Activated effector memory CD4-positive, alpha-beta T cell treated with Interleukin-2 at 50 U/mL for 16 hours (primary cell): Measurements from ENCODE around the gene BCAT1.
"Not testable (repeated sequence)": the region's sequence is repeated elsewhere in the genome, so short reads cannot be mapped to it uniquely, and the experiment has no call there.

Experiments used
- DNase-seq: peaks from one replicate; pipeline ENCODE4 v3.0.0-alpha.2; 2020

BCAT1 gene

GRCh38 chr12:24851341-24851740 lies 97.6 kb downstream of the BCAT1 start:
- no peak for DNase-seq

GRCh38 chr12:24850496-24850895 lies 98.4 kb downstream of the BCAT1 start:
- no peak for DNase-seq

GRCh38 chr12:24848941-24849477 lies 99.9 kb downstream of the BCAT1 start:
- no peak for DNase-seq

- no peak for DNase-seq
Measured at GRCh38 chr12:24846689-24847088, 102.2 kb downstream of the BCAT1 start.

GRCh38 chr12:24845615-24846014 lies 103.3 kb downstream of the BCAT1 start:
- DNase-seq: no peak

GRCh38 chr12:24840046-24840800 lies 108.7 kb downstream of the BCAT1 start:
- DNase-seq: no peak

GRCh38 chr12:24839268-24839791 lies 109.6 kb downstream of the BCAT1 start:
- DNase-seq: no peak

- no peak for DNase-seq
Measured at GRCh38 chr12:24838531-24838950, 110.4 kb downstream of the BCAT1 start.

GRCh38 chr12:24835377-24835776 lies 113.5 kb downstream of the BCAT1 start:
- no peak for DNase-seq

- no peak for DNase-seq
Measured at GRCh38 chr12:24833513-24833912, 115.4 kb downstream of the BCAT1 start.

GRCh38 chr12:24823808-24824515 lies 124.9 kb downstream of the BCAT1 start:
- DNase-seq: no peak

GRCh38 chr12:24822121-24822899 lies 126.6 kb downstream of the BCAT1 start:
- no peak for DNase-seq

- no peak for DNase-seq
Measured at GRCh38 chr12:24821691-24822090, 127.2 kb downstream of the BCAT1 start.

- no peak for DNase-seq
Measured at GRCh38 chr12:24820872-24821271, 128.0 kb downstream of the BCAT1 start.

- DNase-seq: no peak
Measured at GRCh38 chr12:24818351-24818750, 130.6 kb downstream of the BCAT1 start.

- no peak for DNase-seq
Measured at GRCh38 chr12:24815114-24815423, 133.8 kb downstream of the BCAT1 start.

GRCh38 chr12:24814379-24815113 lies 134.4 kb downstream of the BCAT1 start:
- DNase-seq: no peak

GRCh38 chr12:24810378-24810777 lies 138.5 kb downstream of the BCAT1 start:
- no peak for DNase-seq

- not testable (repeated sequence) for DNase-seq
Measured at GRCh38 chr12:24809306-24809705, 139.6 kb downstream of the BCAT1 start.

GRCh38 chr12:24808651-24809050 lies 140.2 kb downstream of the BCAT1 start:
- no peak for DNase-seq

GRCh38 chr12:24806386-24806785 lies 142.5 kb downstream of the BCAT1 start:
- no peak for DNase-seq

- DNase-seq: no peak
Measured at GRCh38 chr12:24803430-24804245, 145.3 kb downstream of the BCAT1 start.
